Subcutaneous abdominal adipose tissue (tissue), 5 donors: ENCODE measurements around the gene RAPH1.

ENCODE experiments used
- H3K27ac ChIP-seq: one replicate; pipeline ENCODE4 v1.7.0; 2013; ENCODE audit warnings: low read depth, mild to moderate bottlenecking, inconsistent platforms, low read length, moderate library complexity
- H3K27me3 ChIP-seq, 5 donors: one replicate each; pipeline ENCODE4 v1.7.0; 2013; ENCODE audit warnings: low read length in 5 of 5, inconsistent platforms in 1 of 5; ENCODE audit not compliant: control insufficient read depth in 5 of 5, insufficient read depth in 4 of 5
- H3K36me3 ChIP-seq, 5 donors: one replicate each; pipeline ENCODE4 v1.7.0; 2013; ENCODE audit warnings: low read length in 5 of 5; ENCODE audit not compliant: control insufficient read depth in 5 of 5, insufficient read depth in 5 of 5
- H3K4me1 ChIP-seq, 5 donors: one replicate each; pipeline ENCODE4 v1.7.0; 2013; ENCODE audit warnings: low read length in 5 of 5, mild to moderate bottlenecking in 3 of 5, moderate library complexity in 1 of 5; ENCODE audit not compliant: control insufficient read depth in 5 of 5, insufficient read depth in 5 of 5
- H3K4me3 ChIP-seq, 5 donors: one replicate each; pipeline ENCODE4 v1.7.0; 2013; ENCODE audit warnings: low read length in 5 of 5, low read depth in 1 of 5
- H3K9ac ChIP-seq, 5 donors: one replicate each; pipeline ENCODE4 v1.7.0; 2013; ENCODE audit warnings: low read length in 5 of 5, mild to moderate bottlenecking in 4 of 5, moderate library complexity in 3 of 5
- H3K9me3 ChIP-seq, 5 donors: one replicate each; pipeline ENCODE4 v1.7.0; 2013; ENCODE audit warnings: low read length in 5 of 5; ENCODE audit not compliant: control insufficient read depth in 5 of 5
- donor health status: healthy.
- donor health status: healthy.
- donor health status: healthy.
- donor health status: healthy.
- donor health status: healthy.

The RAPH1 gene

DNA sequence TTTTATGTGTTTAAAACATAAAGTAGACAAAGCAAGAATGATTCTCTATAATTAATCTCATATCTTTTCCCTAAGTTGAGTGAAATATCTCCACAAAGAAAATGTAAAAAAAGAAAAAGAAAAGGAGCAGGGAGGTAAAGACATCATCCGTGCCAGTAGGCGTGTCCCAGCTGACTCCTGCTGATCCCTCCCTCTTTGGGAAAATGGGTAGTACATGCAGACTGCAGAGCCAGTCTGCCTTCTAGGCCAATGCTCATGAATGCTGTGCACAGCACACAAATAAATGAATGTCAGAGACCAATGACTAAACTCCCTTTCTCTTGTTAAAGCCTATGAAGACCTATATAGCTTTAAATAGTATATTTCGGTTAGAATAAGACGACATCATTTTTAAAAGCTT is 64.7 kb downstream of the RAPH1 start:
- H3K4me3 ChIP-seq, result no peak overlapping the region
- H3K36me3 ChIP-seq, result peaks cover 0 to 8% (median 3%) of the 10 kb centered on the region in 5 donors
- no peak overlapping the region for H3K9ac ChIP-seq
- no peaks in the 10 kb centered on the region for H3K9me3 ChIP-seq
- no peak overlapping the region for H3K27ac ChIP-seq
- H3K27me3 ChIP-seq, result no peaks in the 10 kb centered on the region
- peaks cover 0 to 5% (median 0%) of the 10 kb centered on the region in 5 donors for H3K4me1 ChIP-seq

DNA sequence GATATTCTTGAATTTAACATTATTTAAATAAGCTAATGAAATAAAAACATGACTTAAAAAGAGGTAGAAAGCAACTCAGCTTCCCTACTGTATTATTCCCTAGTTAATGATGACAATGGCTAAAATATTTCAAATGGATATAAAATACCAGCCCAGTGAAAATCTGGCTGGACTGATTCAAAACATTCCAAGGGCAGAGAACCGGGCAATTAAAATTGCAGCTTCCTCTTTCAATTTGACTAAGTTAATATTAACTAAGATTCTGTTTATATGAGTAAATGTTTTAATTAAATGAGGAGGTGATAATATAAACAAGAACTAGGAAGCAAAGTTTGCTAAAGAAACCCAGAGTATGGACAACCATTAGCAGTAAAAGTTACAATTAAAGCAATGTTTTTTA is 65.6 kb downstream of the RAPH1 start:
- no peak overlapping the region for H3K4me3 ChIP-seq
- H3K27ac ChIP-seq, result no peak overlapping the region
- H3K9me3 ChIP-seq, result no peaks in the 10 kb centered on the region
- H3K4me1 ChIP-seq, result peaks cover 0 to 5% (median 0%) of the 10 kb centered on the region in 5 donors
- no peaks in the 10 kb centered on the region for H3K27me3 ChIP-seq
- no peak overlapping the region for H3K9ac ChIP-seq
- H3K36me3 ChIP-seq, result peaks cover 0 to 9% (median 3%) of the 10 kb centered on the region in 5 donors

DNA sequence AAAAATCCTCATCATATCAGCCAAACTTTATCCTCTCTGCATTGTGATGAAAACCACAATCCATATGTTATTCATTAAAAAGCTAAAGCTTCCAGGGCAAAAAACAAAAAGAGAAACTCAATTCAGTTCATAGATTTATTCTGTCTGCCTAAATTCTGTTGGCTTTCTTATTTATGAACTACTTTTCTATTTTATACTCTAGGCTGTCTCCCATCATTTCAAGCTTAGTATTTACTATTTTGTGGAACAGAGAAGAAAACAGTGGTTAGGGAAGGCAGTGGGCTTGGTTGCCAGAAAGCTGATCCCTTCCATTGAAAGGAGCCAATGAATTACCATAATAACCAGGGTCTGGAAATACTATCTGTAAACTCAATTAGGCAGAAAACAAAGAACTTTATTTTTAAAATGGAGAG is 71.8 kb downstream of the RAPH1 start:
- no peak overlapping the region for H3K4me3 ChIP-seq
- no peak overlapping the region for H3K27ac ChIP-seq
- H3K4me1 ChIP-seq, result no peaks in the 10 kb centered on the region
- no peaks in the 10 kb centered on the region for H3K27me3 ChIP-seq
- H3K9me3 ChIP-seq, result no peaks in the 10 kb centered on the region
- peaks cover 11 to 18% (median 12%) of the 10 kb centered on the region in 5 donors for H3K36me3 ChIP-seq
- H3K9ac ChIP-seq, result no peak overlapping the region

DNA sequence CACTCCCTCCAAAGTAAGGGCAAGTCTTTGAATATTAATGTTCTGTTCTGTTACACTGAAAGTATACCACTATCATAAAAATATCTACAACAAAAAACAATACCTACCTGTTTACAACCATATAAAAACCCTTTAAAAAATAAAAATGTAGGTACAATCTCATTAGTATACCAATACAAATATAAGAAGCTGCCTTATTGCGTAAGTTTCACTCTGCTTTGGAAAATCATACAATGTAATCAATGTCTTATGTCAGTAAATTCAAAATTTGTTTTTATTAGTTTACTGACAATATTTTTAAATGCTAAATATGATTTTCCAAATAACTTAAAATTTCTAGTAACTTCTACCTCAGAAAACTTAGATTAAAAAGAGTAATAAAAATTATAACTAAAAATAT is 72.8 kb downstream of the RAPH1 start:
- Histone ChIP-seq H3K4me3 (no peak overlapping the region), H3K4me1 (no peaks in the 10 kb centered on the region), H3K27me3 (no peaks in the 10 kb centered on the region), H3K9me3 (no peaks in the 10 kb centered on the region), H3K9ac (no peak overlapping the region), H3K36me3 (peaks cover 16 to 24% (median 18%) of the 10 kb centered on the region in 5 donors), H3K27ac (no peak overlapping the region)

DNA sequence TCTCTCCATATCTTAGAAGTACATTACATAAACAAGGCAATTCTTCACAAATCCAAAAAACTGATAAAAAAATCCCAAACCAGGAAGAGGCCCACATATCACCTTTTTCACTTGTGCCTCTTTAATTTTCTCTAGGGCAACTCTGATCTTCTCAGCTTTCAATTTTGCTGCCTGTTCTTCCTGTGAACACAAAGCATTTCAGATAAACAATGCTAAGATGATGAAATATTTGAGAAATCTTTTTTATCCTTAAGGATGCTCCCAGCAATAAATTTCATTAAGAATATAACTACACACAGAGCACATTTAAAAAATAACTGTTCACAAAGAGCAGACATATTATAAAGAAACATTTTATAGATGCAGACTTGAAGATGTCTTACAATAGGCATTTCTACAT is 73.4 kb downstream of the RAPH1 start:
- Histone ChIP-seq H3K9me3 (no peaks in the 10 kb centered on the region), H3K4me3 (no peak overlapping the region), H3K4me1 (no peaks in the 10 kb centered on the region), H3K36me3 (peaks cover 16 to 25% (median 19%) of the 10 kb centered on the region in 5 donors), H3K27me3 (no peaks in the 10 kb centered on the region), H3K27ac (no peak overlapping the region), H3K9ac (no peak overlapping the region)

DNA sequence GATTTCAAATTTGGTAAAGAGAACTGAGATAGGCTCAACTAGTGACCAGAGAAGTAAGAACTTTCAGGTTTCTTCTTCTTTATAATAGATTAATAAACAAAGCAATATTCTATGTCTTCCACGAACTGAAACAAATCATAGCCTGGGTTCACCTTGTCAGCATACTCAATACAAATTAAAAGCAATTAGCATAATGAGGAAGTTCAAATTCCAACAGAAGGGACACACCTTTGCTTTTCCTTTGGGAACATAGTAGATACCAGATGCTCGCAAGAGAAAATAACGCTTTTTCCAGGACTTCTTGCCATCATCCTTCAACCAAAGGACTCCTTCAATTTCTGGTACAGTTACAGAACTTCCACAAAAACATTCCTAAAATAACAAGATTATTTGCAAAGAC is 79.9 kb downstream of the RAPH1 start:
- Histone ChIP-seq H3K4me3 (no peak overlapping the region), H3K27me3 (no peaks in the 10 kb centered on the region), H3K27ac (no peak overlapping the region), H3K9me3 (no peaks in the 10 kb centered on the region), H3K4me1 (peaks cover 0 to 8% (median 8%) of the 10 kb centered on the region in 5 donors), H3K36me3 (peaks cover 23 to 46% (median 34%) of the 10 kb centered on the region in 5 donors), H3K9ac (no peak overlapping the region)

DNA sequence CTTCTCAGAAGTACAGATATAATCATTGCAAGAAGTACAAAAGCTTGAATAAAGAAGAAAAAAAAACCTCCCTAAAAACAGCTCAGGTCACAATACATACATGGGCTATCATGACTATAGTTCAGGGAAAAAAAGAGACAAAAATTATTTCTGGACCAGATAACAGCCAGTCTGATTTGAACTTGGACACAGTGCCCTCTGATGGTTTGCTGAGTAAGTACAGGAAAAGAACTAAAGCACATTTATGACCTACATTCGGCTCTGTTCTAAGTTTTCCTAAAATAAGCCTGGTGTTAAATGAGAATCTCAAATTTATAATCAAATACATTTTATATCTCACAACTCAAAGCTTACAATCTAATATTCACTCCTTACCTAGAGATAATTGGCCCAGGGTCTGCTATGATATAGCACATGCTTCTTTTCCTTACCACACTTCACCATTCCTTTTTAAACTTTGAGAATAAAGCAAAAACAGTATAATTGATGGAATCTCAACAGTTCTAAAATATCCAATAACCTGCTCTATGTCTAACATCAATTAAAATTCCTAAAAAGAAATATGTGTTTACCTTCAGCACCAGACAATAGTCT is 81.1 kb downstream of the RAPH1 start:
- peaks cover 13 to 47% (median 30%) of the 10 kb centered on the region in 5 donors for H3K36me3 ChIP-seq
- no peak overlapping the region for H3K4me3 ChIP-seq
- peaks cover 0 to 8% (median 8%) of the 10 kb centered on the region in 5 donors for H3K4me1 ChIP-seq
- no peaks in the 10 kb centered on the region for H3K9me3 ChIP-seq
- no peak overlapping the region for H3K27ac ChIP-seq
- no peak overlapping the region for H3K9ac ChIP-seq
- H3K27me3 ChIP-seq, result no peaks in the 10 kb centered on the region

DNA sequence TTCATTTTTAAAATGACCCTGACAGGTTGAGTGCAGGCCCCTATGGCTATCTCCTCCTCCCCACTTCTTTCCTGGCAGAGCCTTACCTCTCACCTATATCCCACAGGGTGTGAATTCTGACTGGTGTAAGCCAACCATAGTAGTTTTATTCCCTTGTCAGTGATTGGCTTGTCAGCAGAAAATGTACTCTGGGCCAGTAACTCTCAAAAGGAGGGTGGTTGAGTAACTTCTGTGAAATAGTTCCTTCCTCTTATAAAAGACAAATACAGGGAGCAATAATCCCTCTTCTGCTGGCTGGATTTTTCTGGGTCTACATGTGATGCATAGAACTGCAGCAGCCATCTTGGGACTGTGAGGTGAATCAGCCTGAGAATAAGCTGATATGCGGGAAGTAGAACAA is 83.4 kb downstream of the RAPH1 start:
- Histone ChIP-seq H3K4me1 (peaks cover 0 to 8% (median 8%) of the 10 kb centered on the region in 5 donors), H3K4me3 (no peak overlapping the region), H3K9me3 (no peaks in the 10 kb centered on the region), H3K27me3 (no peaks in the 10 kb centered on the region), H3K27ac (no peak overlapping the region), H3K9ac (no peak overlapping the region), H3K36me3 (peaks cover 8 to 53% (median 31%) of the 10 kb centered on the region in 5 donors)

DNA sequence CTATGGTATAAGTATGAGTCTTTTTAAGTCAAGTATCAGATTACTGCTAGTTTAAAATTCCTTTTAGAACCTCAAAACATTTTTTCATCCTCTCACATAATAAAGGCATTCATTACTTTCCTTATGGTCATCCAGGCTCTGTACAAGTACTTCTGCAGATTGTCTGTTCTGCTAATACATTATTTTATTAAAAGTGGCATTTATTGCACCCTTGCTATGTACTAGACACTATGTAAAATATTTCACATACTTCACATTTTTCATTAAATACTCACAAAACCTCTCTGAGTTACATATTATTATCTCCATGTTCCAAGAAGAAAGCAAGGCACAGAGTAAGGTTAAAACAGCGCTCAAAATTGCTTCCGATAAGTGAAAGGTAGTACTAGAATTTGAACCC is 84.1 kb downstream of the RAPH1 start:
- Histone ChIP-seq H3K4me3 (no peak overlapping the region), H3K9me3 (no peaks in the 10 kb centered on the region), H3K27ac (no peak overlapping the region), H3K27me3 (no peaks in the 10 kb centered on the region), H3K36me3 (peaks cover 10 to 60% (median 37%) of the 10 kb centered on the region in 5 donors), H3K4me1 (peaks cover 0 to 8% (median 8%) of the 10 kb centered on the region in 5 donors), H3K9ac (no peak overlapping the region)

DNA sequence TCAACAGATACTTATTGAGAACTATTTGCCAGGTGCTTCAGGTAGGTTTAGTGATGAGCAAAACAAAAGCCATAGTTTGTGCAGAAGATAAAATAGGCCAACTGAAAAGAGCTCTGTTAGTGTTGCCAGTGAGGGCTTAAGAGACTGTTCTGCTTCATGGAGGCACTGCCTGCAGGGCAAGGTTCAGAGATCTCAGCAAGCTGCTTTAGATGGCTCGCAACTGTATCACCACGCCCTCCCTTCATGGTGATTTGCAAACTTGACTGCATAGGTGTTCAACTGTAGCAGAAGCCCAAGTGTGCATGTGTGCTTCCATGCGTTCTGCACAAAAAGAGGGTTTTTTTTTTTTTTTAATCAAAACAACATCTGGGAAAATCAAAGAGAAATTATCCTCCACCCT is 84.5 kb downstream of the RAPH1 start:
- no peak overlapping the region for H3K4me3 ChIP-seq
- H3K27ac ChIP-seq, result no peak overlapping the region
- no peaks in the 10 kb centered on the region for H3K9me3 ChIP-seq
- H3K9ac ChIP-seq, result no peak overlapping the region
- H3K36me3 ChIP-seq, result peaks cover 12 to 60% (median 39%) of the 10 kb centered on the region in 5 donors
- H3K27me3 ChIP-seq, result no peaks in the 10 kb centered on the region
- peaks cover 0 to 8% (median 8%) of the 10 kb centered on the region in 5 donors for H3K4me1 ChIP-seq
